HepG2 (cell line): ENCODE data around the gene IL11RA. TPM values are rescaled to one million over a fixed set of nuclear protein-coding genes. Genes with fewer than 3 reads are reported as not detected.

Source experiments
- ATAC-seq: fragments of 200-7000 bp; cut with Tn5 transposase; 3 replicates; pipeline ENCODE4 v1.9.1; 2020; ENCODE audit warnings: mild to moderate bottlenecking, moderate library complexity
- BruUV-seq: library from RNA; stranded (reverse); fragments of 400-500 nt; replicated peaks from 2 replicates; lab custom pipeline; 2021; lab: Mats Ljungman, UMichigan
- CTCF ChIA-PET: fragments of 300-600 bp; formaldehyde crosslinking; extraction: SDS; loops from one replicate; lab custom pipeline; 2021; ENCODE audit warnings: low total read pairs, inconsistent platforms, low intra/inter-chr PET ratio; lab: Yijun Ruan, JAX
- POLR2A ChIA-PET: fragments of 350-600 bp; sonication (Branson Sonifier 250); formaldehyde crosslinking; loops from one replicate; lab custom pipeline; 2020; ENCODE audit warnings: antibody characterized with exemption, inconsistent platforms; lab: Yijun Ruan, JAX
- DNase-seq: peaks from one replicate; pipeline ENCODE4 v3.0.0-alpha.2; 2015; ENCODE audit warnings: low spot score
- FAIRE-seq: peaks from 3 replicates; lab custom pipeline; 2011; peaks lifted over from hg19 to GRCh38; lab: Jason Lieb, UNC
- H2AFZ ChIP-seq: one replicate; pipeline ENCODE4 v1.6.1; 2011; ENCODE audit warnings: low read length, inconsistent platforms
- H3K27ac ChIP-seq: fragments of 300-600 bp; 3 replicates; pipeline ENCODE4 v1.8.0; 2011; ENCODE audit warnings: mixed run types, mild to moderate bottlenecking, mixed read lengths, low read length, inconsistent platforms; ENCODE audit not compliant: insufficient read depth; ENCODE audit errors: extremely low read length
- H3K27me3 ChIP-seq, 2 experiments: fragments of 200-600 bp in 1 of 2; 2 replicates in 1 of 2; 3 replicates in 1 of 2; pipeline versions ENCODE4 v1.6.0 to v1.8.0; 2011; ENCODE audit warnings: low read length in 2 of 2, mild to moderate bottlenecking in 2 of 2, moderate library complexity in 2 of 2, inconsistent platforms in 1 of 2; ENCODE audit not compliant: insufficient read depth in 2 of 2, control insufficient read depth in 1 of 2
- H3K36me3 ChIP-seq, 2 experiments: fragments of 200-600 bp in 1 of 2; replicated peaks in 1 of 2; 2 replicates in 1 of 2; 3 replicates in 1 of 2; pipeline versions ENCODE4 v1.5.1 to v1.8.0; 2011; ENCODE audit warnings: low read length in 2 of 2, inconsistent platforms in 1 of 2; ENCODE audit not compliant: insufficient read depth in 2 of 2, control insufficient read depth in 1 of 2
- H3K4me1 ChIP-seq: 2 replicates; pipeline ENCODE4 v1.5.1; 2012; ENCODE audit warnings: low read length, inconsistent platforms; ENCODE audit not compliant: insufficient read depth
- H3K4me2 ChIP-seq: 2 replicates; pipeline ENCODE4 v1.6.0; 2011; ENCODE audit warnings: low read depth, low read length, inconsistent platforms
- H3K4me3 ChIP-seq, 3 experiments: fragments of 200-600 bp in 1 of 3; sonication (generic), shearing (Covaris generic) in 1 of 3; replicated peaks in 1 of 3; 2 replicates each; pipeline ENCODE4 v1.5.1; 2011 to 2016; ENCODE audit warnings: low read length in 3 of 3, inconsistent platforms in 2 of 3, low read depth in 2 of 3, mild to moderate bottlenecking in 2 of 3, control low read depth in 1 of 3, mixed read lengths in 1 of 3; ENCODE audit not compliant: insufficient read depth in 1 of 3
- H3K79me2 ChIP-seq: one replicate; pipeline ENCODE4 v1.6.1; 2011; ENCODE audit warnings: low read length, inconsistent platforms; ENCODE audit not compliant: insufficient read depth
- H3K9ac ChIP-seq: 2 replicates; pipeline ENCODE4 v1.6.0; 2011; ENCODE audit warnings: mild to moderate bottlenecking, low read depth, low read length, inconsistent platforms; ENCODE audit not compliant: insufficient read depth
- H3K9me3 ChIP-seq: 2 replicates; pipeline ENCODE4 v1.5.1; 2012; ENCODE audit warnings: mild to moderate bottlenecking, low read length
- H4K20me1 ChIP-seq: 2 replicates; pipeline ENCODE4 v1.6.0; 2011; ENCODE audit warnings: inconsistent platforms, mild to moderate bottlenecking, low read length, moderate library complexity; ENCODE audit not compliant: insufficient read depth
- AHR ChIP-seq: IDR thresholded peaks from 2 replicates; pipeline ENCODE4 v1.6.1; 2018; ENCODE audit warnings: missing genetic modification reagents, missing compliant biosample characterization
- BORCS8-MEF2B ChIP-seq: sonication (generic); formaldehyde crosslinking; IDR thresholded peaks from 2 replicates; pipeline ENCODE4 v1.8.0; 2022; ENCODE audit warnings: mild to moderate bottlenecking, missing genetic modification reagents
- DRAP1 ChIP-seq: IDR thresholded peaks from 2 replicates; pipeline ENCODE4 v1.6.1; 2016; ENCODE audit warnings: missing genetic modification reagents, missing compliant biosample characterization
- FOXP4 ChIP-seq: sonication (generic); formaldehyde crosslinking; IDR thresholded peaks from 2 replicates; pipeline ENCODE4 v1.4.0; 2020; ENCODE audit warnings: missing genetic modification reagents
- KDM4B ChIP-seq: sonication (generic); formaldehyde crosslinking; IDR thresholded peaks from 2 replicates; pipeline ENCODE4 v1.4.0; 2020; ENCODE audit warnings: missing genetic modification reagents
- NFATC3 ChIP-seq: sonication (generic); formaldehyde crosslinking; IDR thresholded peaks from 2 replicates; pipeline ENCODE4 v1.5.1; 2020; ENCODE audit warnings: mild to moderate bottlenecking, missing genetic modification reagents
- NR0B2 ChIP-seq: sonication (generic); formaldehyde crosslinking; IDR thresholded peaks from 2 replicates; pipeline ENCODE4 v1.4.0; 2020; ENCODE audit warnings: mild to moderate bottlenecking, missing genetic modification reagents
- PHB2 ChIP-seq: fragments of 450-650 bp; IDR thresholded peaks from 2 replicates; pipeline ENCODE4 v1.6.1; 2018; ENCODE audit not compliant: partially characterized antibody
- SALL2 ChIP-seq: sonication (generic); formaldehyde crosslinking; IDR thresholded peaks from 2 replicates; pipeline ENCODE4 v1.8.1; 2023; ENCODE audit warnings: mild to moderate bottlenecking, missing genetic modification reagents, inconsistent platforms
- STAG1 ChIP-seq: sonication (generic); formaldehyde crosslinking; IDR thresholded peaks from 2 replicates; pipeline ENCODE4 v1.4.0; 2020; ENCODE audit warnings: missing genetic modification reagents
- TFE3 ChIP-seq: IDR thresholded peaks from 2 replicates; pipeline ENCODE4 v1.6.1; 2016
- ZBTB10 ChIP-seq: sonication (generic); formaldehyde crosslinking; IDR thresholded peaks from 2 replicates; pipeline ENCODE4 v1.4.0; 2020; ENCODE audit warnings: missing genetic modification reagents, borderline replicate concordance
- ZFP1 ChIP-seq: IDR thresholded peaks from 2 replicates; pipeline ENCODE4 v1.6.1; 2016
- ZFP90 ChIP-seq: sonication (generic); formaldehyde crosslinking; IDR thresholded peaks from 2 replicates; pipeline ENCODE4 v1.8.0; 2022; ENCODE audit warnings: missing genetic modification reagents, mild to moderate bottlenecking, inconsistent platforms, borderline replicate concordance
- ZNF101 ChIP-seq: sonication (generic); formaldehyde crosslinking; IDR thresholded peaks from 2 replicates; pipeline ENCODE4 v1.4.0; 2020; ENCODE audit warnings: mild to moderate bottlenecking, low read depth, missing genetic modification reagents, borderline replicate concordance
- ZNF883 ChIP-seq: sonication (generic); formaldehyde crosslinking; IDR thresholded peaks from 2 replicates; pipeline ENCODE4 v1.5.1; 2020; ENCODE audit warnings: mild to moderate bottlenecking, missing genetic modification reagents; ENCODE audit errors: not compliant biosample characterization
- WGBS: methylation state at CpG from one replicate; pipeline ENCODE4 v1.1.6; 2017; ENCODE audit warnings: low lambda C conversion rate; 5-methylcytosine and 5-hydroxymethylcytosine counted together
- in situ Hi-C: cut with HindIII; loops from 2 replicates; pipeline ENCODE4 v1.10.0; 2017; ENCODE audit warnings: low pct_unique_long_range_greater_than_20kb; ENCODE audit not compliant: extremely low pct_ligation_motif_present
- intact Hi-C: fragments of 100-400 bp; cut with micrococcal nuclease; formaldehyde crosslinking; loops from one replicate; pipeline ENCODE4 v1.10.0; 2022; ENCODE audit not compliant: unreplicated experiment
- polyA plus RNA-seq, 8 experiments: library from polyadenylated mRNA; depleted of rRNA in 3 of 8; stranded (reverse) in 7 of 8; unstranded in 1 of 8; fragments of >200 nt; fragmentation: Illumina TruSeq in 4 of 8; extraction: Trizol in 4 of 8; gene quantifications; 2 replicates each; pipeline versions ENCODE4 v1.2.1 to v1.2.3, GENCODE V29; 2011 to 2016; ENCODE audit warnings: low read depth in 4 of 8, missing spikeins in 1 of 8, mixed read lengths in 1 of 8; ENCODE audit not compliant: insufficient read depth in 1 of 8
- total RNA-seq, 5 experiments: library from RNA; depleted of rRNA; stranded (reverse); fragments of >200 nt; fragmentation: Illumina TruSeq; extraction: Trizol; gene quantifications; 2 replicates each; pipeline ENCODE4 v1.2.3, GENCODE V29; 2016; ENCODE audit warnings: low read depth in 1 of 5

IL11RA gene
- total and polyA plus RNA-seq, 2 of the 13 experiments (the other 11 are each of a cell fraction or from before 2014, with no cell fraction given) = 2.0 to 4.2 TPM

- Histone ChIP-seq H3K27ac (peak overlapping the region; percentile 78), H3K4me2 (peak overlapping the region; percentile 77), H2AFZ (no peak overlapping the region), H3K4me3 (peak overlapping the region; percentile 84 to 91 (median 89)), H3K4me1 (peaks cover 40% of the 10 kb centered on the region), H3K27me3 (no peaks in the 10 kb centered on the region), H3K36me3 (no peaks in the 10 kb centered on the region), H4K20me1 (no peaks in the 10 kb centered on the region; the same call in 1 of the 2 replicates), H3K9me3 (no peaks in the 10 kb centered on the region), H3K9ac (peak overlapping the region; percentile 95), H3K79me2 (peaks cover 6% of the 10 kb centered on the region)
- ChIA-PET CTCF (interaction anchor here (3.5 kb wide), 1 partner anchor 22 kb away, joined by 54 read pairs; no protein-coding TSS in a partner anchor), POLR2A (interaction anchor here (1.2 to 2.2 kb wide), 2 partner anchors 9 to 26 kb away, joined by 4 to 13 read pairs; partner anchors contain the start of genes DCTN3 and SIGMAR1)
- DNase-seq = no peak
- in situ Hi-C loops (no loop called here), intact Hi-C loops (no loop called here)
- TSS peak; percentile 73 for BruUV-seq
- peak; percentile 8 for FAIRE-seq
- ATAC-seq = peak; percentile 19
- 17% methylated on average over 7 of the region's 10 CpGs for WGBS
- TF ChIP-seq KDM4B (CRISPR knock-in tag) (no peak), ZBTB10 (CRISPR knock-in tag) (0 out of 2 replicates have a peak, but pooled peaks have one; percentile 23), ZNF101 (CRISPR knock-in tag) (no peak), SALL2 (CRISPR knock-in tag) (no peak), AHR (CRISPR knock-in tag) (no peak), FOXP4 (0 out of 2 replicates have a peak, but pooled peaks have one; percentile 10), NFATC3 (CRISPR knock-in tag) (no peak), DRAP1 (no peak), PHB2 (no peak), ZFP1 (CRISPR knock-in tag) (no peak), BORCS8-MEF2B (CRISPR knock-in tag) (no peak), TFE3 (CRISPR knock-in tag) (no peak), ZNF883 (no peak), NR0B2 (CRISPR knock-in tag) (no peak), ZFP90 (0 out of 2 replicates have a peak, but pooled peaks have one; percentile 40), STAG1 (no peak)
These were observed 40.7 kb upstream of the IL11RA start for GRCh38 chr9:34611251-34611810.
